ENCODE results near the gene PARS2.

DNA sequence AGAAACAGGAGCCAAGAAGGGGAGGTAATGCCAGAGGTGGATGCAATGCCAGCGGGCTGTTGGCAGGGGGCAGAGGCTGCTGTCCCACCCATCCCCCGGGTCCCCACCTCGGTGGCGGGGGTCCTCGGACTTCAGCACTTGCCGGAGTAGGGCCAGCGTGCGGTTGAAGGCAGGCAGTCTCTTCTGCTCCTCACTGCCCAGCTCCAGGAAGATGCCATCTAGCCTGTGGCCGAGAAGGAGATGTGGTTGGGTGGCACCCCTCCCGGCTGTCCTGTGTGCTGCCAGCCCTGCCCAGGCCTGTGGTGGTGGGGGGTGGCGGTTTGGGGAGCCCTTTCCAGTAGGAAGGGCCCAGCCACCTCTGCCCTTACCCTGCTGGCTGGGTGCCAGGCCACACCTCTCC lies 23.3 kb upstream of the PARS2 start:
- TF ChIP-seq, protein P1, sequence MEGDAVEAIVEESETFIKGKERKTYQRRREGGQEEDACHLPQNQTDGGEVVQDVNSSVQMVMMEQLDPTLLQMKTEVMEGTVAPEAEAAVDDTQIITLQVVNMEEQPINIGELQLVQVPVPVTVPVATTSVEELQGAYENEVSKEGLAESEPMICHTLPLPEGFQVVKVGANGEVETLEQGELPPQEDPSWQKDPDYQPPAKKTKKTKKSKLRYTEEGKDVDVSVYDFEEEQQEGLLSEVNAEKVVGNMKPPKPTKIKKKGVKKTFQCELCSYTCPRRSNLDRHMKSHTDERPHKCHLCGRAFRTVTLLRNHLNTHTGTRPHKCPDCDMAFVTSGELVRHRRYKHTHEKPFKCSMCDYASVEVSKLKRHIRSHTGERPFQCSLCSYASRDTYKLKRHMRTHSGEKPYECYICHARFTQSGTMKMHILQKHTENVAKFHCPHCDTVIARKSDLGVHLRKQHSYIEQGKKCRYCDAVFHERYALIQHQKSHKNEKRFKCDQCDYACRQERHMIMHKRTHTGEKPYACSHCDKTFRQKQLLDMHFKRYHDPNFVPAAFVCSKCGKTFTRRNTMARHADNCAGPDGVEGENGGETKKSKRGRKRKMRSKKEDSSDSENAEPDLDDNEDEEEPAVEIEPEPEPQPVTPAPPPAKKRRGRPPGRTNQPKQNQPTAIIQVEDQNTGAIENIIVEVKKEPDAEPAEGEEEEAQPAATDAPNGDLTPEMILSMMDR (IDR thresholded peaks at IDR 0.05; ENCODE audit: poor library complexity, severe bottlenecking): no peak
- TF ChIP-seq EP300 (conservative IDR thresholded peaks at IDR 0.05; ENCODE audit: poor library complexity, severe bottlenecking): no peak
- TF ChIP-seq POLR2AphosphoS5 (IDR thresholded peaks at IDR 0.05): no peak
- TF ChIP-seq EZH2 (IDR thresholded peaks at IDR 0.05; ENCODE audit: borderline replicate concordance, insufficient read depth, low read length, poor library complexity, severe bottlenecking): no peak
